ENCODE measurements around the gene ABCA6. TPM values are rescaled to one million over a fixed set of nuclear protein-coding genes. Genes with fewer than 3 reads are reported as not detected.

Gene ABCA6
- total and polyA plus RNA-seq, 3 experiments from 2014 or later = 0.16 to 0.20 TPM; not detected in 1

DNA sequence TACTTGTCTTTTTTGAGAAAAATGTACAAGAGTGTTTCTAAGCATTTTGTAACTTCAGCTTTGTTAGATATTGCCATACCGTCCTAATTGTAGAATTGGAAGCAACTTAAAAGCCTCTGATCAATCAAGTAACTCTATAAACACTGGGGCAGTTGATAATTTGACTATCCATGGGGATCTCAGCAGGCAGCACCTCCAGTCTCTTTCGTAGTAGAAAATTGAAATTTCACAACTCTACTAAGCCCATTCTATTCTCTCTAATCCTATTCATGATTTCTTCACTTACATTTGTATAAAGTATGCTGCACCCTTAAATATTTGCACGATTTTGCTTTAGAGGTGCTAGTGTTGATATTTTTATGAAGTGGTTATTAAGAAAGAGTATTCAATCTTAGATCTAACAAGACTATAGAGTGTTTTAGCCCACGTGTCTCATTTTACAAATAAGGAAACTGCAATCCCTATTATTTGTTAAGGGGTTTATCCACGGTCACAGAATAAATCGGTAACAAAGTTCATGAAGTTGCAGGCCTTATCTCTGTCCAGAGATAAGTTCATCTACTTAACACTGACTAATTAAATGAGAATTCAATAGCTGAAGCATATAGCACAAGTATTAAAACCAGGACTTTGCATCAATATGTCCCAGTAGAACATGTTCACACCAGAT lies 10.9 kb downstream of the ABCA6 start:
- H3K4me3 Mint-ChIP-seq = no peak overlapping the region
- Histone ChIP-seq H3K27ac (ENCODE audit: low read depth, low read length) (no peak overlapping the region), H3K36me3 (ENCODE audit: insufficient read depth, low read length) (no peaks in the 10 kb centered on the region), H3K9me3 (ENCODE audit: low read length) (no peaks in the 10 kb centered on the region), H3K4me3 (ENCODE audit: low read length) (no peak overlapping the region), H3K27me3 (ENCODE audit: insufficient read depth, low read length, poor library complexity, severe bottlenecking) (no peaks in the 10 kb centered on the region), H3K4me1 (ENCODE audit: insufficient read depth, low read length) (no peaks in the 10 kb centered on the region)
- no peaks in the 10 kb centered on the region for H3K9me3 Mint-ChIP-seq
- CTCF ChIA-PET = no interaction called here
- H3K27ac Mint-ChIP-seq = no peak overlapping the region
- no peak for DNase-seq
- peaks cover 0 to 2% of the 10 kb centered on the region in 2 donors for H3K27me3 Mint-ChIP-seq
- POLR2A ChIA-PET = no interaction called here
- H3K36me3 Mint-ChIP-seq = peaks cover 0 to 6% (median 2%) of the 10 kb centered on the region in 3 donors
- no peaks in the 10 kb centered on the region for H3K4me1 Mint-ChIP-seq

GRCh38 chr17:69123626-69124025 lies 18.1 kb downstream of the ABCA6 start:
- Histone ChIP-seq H3K27me3 (ENCODE audit: insufficient read depth, low read length, poor library complexity, severe bottlenecking) (no peaks in the 10 kb centered on the region), H3K36me3 (ENCODE audit: insufficient read depth, low read length) (no peaks in the 10 kb centered on the region), H3K4me3 (ENCODE audit: low read length) (no peak overlapping the region), H3K4me1 (ENCODE audit: insufficient read depth, low read length) (no peaks in the 10 kb centered on the region), H3K9me3 (ENCODE audit: low read length) (no peaks in the 10 kb centered on the region), H3K27ac (ENCODE audit: low read depth, low read length) (no peak overlapping the region)
- H3K4me3 Mint-ChIP-seq = no peak overlapping the region
- CTCF ChIA-PET = no interaction called here
- no peaks in the 10 kb centered on the region for H3K9me3 Mint-ChIP-seq
- POLR2A ChIA-PET = no interaction called here
- DNase-seq = no peak
- no peaks in the 10 kb centered on the region for H3K4me1 Mint-ChIP-seq
- H3K27me3 Mint-ChIP-seq = peaks cover 0 to 7% of the 10 kb centered on the region in 2 donors
- no peak overlapping the region for H3K27ac Mint-ChIP-seq
- H3K36me3 Mint-ChIP-seq = peaks cover 0 to 2% (median 0%) of the 10 kb centered on the region in 3 donors

GRCh38 chr17:69122065-69122464 lies 19.6 kb downstream of the ABCA6 start:
- no peak for DNase-seq
- Mint-ChIP-seq H3K4me1 (no peaks in the 10 kb centered on the region), H3K9me3 (no peaks in the 10 kb centered on the region), H3K27me3 (peaks cover 0 to 8% of the 10 kb centered on the region in 2 donors), H3K4me3 (no peak overlapping the region), H3K36me3 (peaks cover 0 to 2% (median 0%) of the 10 kb centered on the region in 3 donors), H3K27ac (no peak overlapping the region)
- CTCF ChIA-PET = no interaction called here
- Histone ChIP-seq H3K27ac (ENCODE audit: low read depth, low read length) (no peak overlapping the region), H3K9me3 (ENCODE audit: low read length) (no peaks in the 10 kb centered on the region), H3K27me3 (ENCODE audit: insufficient read depth, low read length, poor library complexity, severe bottlenecking) (no peaks in the 10 kb centered on the region), H3K36me3 (ENCODE audit: insufficient read depth, low read length) (no peaks in the 10 kb centered on the region), H3K4me3 (ENCODE audit: low read length) (no peak overlapping the region), H3K4me1 (ENCODE audit: insufficient read depth, low read length) (no peaks in the 10 kb centered on the region)
- POLR2A ChIA-PET = no interaction called here

DNA sequence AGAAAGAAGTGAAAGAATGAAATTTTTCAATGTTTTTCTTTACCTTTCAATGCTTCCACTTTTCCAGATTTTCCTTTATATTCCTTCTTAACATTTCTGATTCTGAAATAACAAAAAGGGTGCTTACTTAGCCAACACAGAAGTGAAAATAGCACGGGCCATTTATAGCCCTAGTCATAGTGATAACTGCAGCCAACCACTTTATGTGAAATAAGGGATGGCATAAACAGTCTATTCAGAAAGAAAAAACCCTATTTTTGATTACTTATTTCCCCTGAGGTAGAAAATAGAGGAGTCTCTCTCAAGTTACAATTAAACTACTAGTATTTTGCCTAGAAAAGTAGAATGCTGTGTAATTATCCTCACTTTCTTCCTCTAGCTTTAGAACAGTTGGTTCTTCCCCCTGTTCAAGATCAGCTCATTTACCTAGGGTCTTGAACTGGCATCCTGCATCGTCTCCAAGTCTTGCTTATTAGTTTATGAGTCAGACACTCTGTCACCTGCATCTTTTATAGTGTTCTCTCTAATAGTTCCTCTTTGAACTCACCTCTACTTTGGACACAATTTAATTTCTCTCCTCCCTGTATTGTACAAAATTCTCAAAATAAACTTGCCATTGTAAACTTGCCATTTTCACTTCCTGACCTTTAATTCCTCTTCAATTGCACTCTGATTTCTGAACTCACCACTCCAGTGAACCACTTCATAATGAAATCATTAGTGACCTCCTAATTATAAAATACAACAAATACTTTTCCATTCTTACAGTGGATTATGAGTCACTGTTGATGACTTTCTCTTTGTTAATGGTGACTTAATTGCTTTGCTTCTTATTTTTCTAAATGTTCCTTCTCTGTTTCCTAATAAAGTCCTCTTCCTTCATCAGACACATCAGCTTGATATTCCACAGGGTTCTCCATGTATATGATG lies 23.6 kb downstream of the ABCA6 start:
- Histone ChIP-seq H3K9me3 (ENCODE audit: low read length) (no peaks in the 10 kb centered on the region), H3K4me1 (ENCODE audit: insufficient read depth, low read length) (no peaks in the 10 kb centered on the region), H3K4me3 (ENCODE audit: low read length) (no peak overlapping the region), H3K36me3 (ENCODE audit: insufficient read depth, low read length) (no peaks in the 10 kb centered on the region), H3K27ac (ENCODE audit: low read depth, low read length) (no peak overlapping the region), H3K27me3 (ENCODE audit: insufficient read depth, low read length, poor library complexity, severe bottlenecking) (no peaks in the 10 kb centered on the region)
- H3K4me1 Mint-ChIP-seq = no peaks in the 10 kb centered on the region
- H3K9me3 Mint-ChIP-seq = no peaks in the 10 kb centered on the region
- H3K27ac Mint-ChIP-seq = no peak overlapping the region
- ChIA-PET POLR2A (no interaction called here), CTCF (no interaction called here)
- no peak for DNase-seq
- peaks cover 0 to 8% of the 10 kb centered on the region in 2 donors for H3K27me3 Mint-ChIP-seq
- H3K4me3 Mint-ChIP-seq = no peak overlapping the region
- H3K36me3 Mint-ChIP-seq = no peaks in the 10 kb centered on the region

DNA sequence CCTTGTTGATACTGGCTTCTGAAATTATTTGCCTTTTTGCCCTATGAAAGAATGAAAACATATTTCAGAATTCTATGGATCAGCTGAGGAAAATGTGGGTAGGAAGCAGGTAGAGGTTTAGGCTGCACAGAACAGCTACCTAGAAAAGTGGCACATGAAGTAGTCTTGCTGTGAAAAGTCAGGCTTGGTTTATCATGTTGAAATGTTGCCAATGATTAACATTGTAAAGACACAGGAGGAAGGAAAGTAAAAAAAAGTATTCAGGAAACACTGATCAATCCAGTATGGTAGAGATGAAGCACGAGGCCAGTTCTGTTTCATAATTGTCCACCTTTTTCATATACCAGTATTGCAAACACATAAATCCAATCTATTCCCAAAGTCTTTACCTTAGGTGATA lies 29.9 kb downstream of the ABCA6 start:
- Histone ChIP-seq H3K4me3 (ENCODE audit: low read length) (no peak overlapping the region), H3K4me1 (ENCODE audit: insufficient read depth, low read length) (no peaks in the 10 kb centered on the region), H3K27me3 (ENCODE audit: insufficient read depth, low read length, poor library complexity, severe bottlenecking) (no peaks in the 10 kb centered on the region), H3K36me3 (ENCODE audit: insufficient read depth, low read length) (no peaks in the 10 kb centered on the region), H3K9me3 (ENCODE audit: low read length) (no peaks in the 10 kb centered on the region), H3K27ac (ENCODE audit: low read depth, low read length) (no peak overlapping the region)
- POLR2A ChIA-PET = no interaction called here
- H3K4me3 Mint-ChIP-seq = no peak overlapping the region
- no peak for DNase-seq
- no peaks in the 10 kb centered on the region for H3K4me1 Mint-ChIP-seq
- H3K27me3 Mint-ChIP-seq = no peaks in the 10 kb centered on the region
- H3K27ac Mint-ChIP-seq = peak overlapping the region in 1 of 8 donors; percentile 0
- H3K36me3 Mint-ChIP-seq = peaks cover 0 to 2% (median 0%) of the 10 kb centered on the region in 3 donors
- no peaks in the 10 kb centered on the region for H3K9me3 Mint-ChIP-seq
- CTCF ChIA-PET = no interaction called here

- H3K4me1 Mint-ChIP-seq = no peaks in the 10 kb centered on the region
- H3K9me3 Mint-ChIP-seq = no peaks in the 10 kb centered on the region
- H3K36me3 Mint-ChIP-seq = peaks cover 0 to 2% (median 0%) of the 10 kb centered on the region in 3 donors
- no peaks in the 10 kb centered on the region for H3K36me3 ChIP-seq (ENCODE audit: insufficient read depth, low read length)
- H3K27me3 Mint-ChIP-seq = peaks cover 2 to 3% of the 10 kb centered on the region in 2 donors
- H3K9me3 ChIP-seq (ENCODE audit: low read length) = no peaks in the 10 kb centered on the region
- DNase-seq = no peak
- H3K27ac ChIP-seq (ENCODE audit: low read depth, low read length) = no peak overlapping the region
- H3K4me1 ChIP-seq (ENCODE audit: insufficient read depth, low read length) = no peaks in the 10 kb centered on the region
- H3K4me3 ChIP-seq (ENCODE audit: low read length) = no peak overlapping the region
- H3K27ac Mint-ChIP-seq = no peak overlapping the region
- ChIA-PET CTCF (interaction anchor here (0.7 kb wide), 1 partner anchor 434 kb away, joined by 3 read pairs; no protein-coding TSS in a partner anchor), POLR2A (no interaction called here)
- H3K27me3 ChIP-seq (ENCODE audit: insufficient read depth, low read length, poor library complexity, severe bottlenecking) = no peaks in the 10 kb centered on the region
- no peak overlapping the region for H3K4me3 Mint-ChIP-seq
Observed at GRCh38 chr17:69105907-69106730, 35.6 kb downstream of the ABCA6 start.

GRCh38 chr17:69103557-69104233 lies 38.0 kb downstream of the ABCA6 start:
- ChIA-PET CTCF (no interaction called here), POLR2A (no interaction called here)
- Mint-ChIP-seq H3K27me3 (peaks cover 2 to 3% of the 10 kb centered on the region in 2 donors), H3K4me1 (no peaks in the 10 kb centered on the region), H3K36me3 (peaks cover 0 to 2% (median 0%) of the 10 kb centered on the region in 3 donors), H3K9me3 (no peaks in the 10 kb centered on the region), H3K4me3 (no peak overlapping the region), H3K27ac (no peak overlapping the region)
- Histone ChIP-seq H3K9me3 (ENCODE audit: low read length) (no peaks in the 10 kb centered on the region), H3K27me3 (ENCODE audit: insufficient read depth, low read length, poor library complexity, severe bottlenecking) (no peaks in the 10 kb centered on the region), H3K4me3 (ENCODE audit: low read length) (no peak overlapping the region), H3K36me3 (ENCODE audit: insufficient read depth, low read length) (no peaks in the 10 kb centered on the region), H3K4me1 (ENCODE audit: insufficient read depth, low read length) (no peaks in the 10 kb centered on the region), H3K27ac (ENCODE audit: low read depth, low read length) (peak overlapping the region; percentile 43)
- no peak for DNase-seq
